OCI-LY7 (cell line): ENCODE measurements around the gene ZNF628. TPM values are rescaled to one million over a fixed set of nuclear protein-coding genes. Genes with fewer than 3 reads are reported as not detected.

Experiments
- BruUV-seq: library from RNA; stranded (reverse); fragments of 400-500 nt; replicated peaks from 2 replicates; lab custom pipeline; 2021; lab: Mats Ljungman, UMichigan
- CTCF ChIA-PET: fragments of 300-600 bp; sonication (Branson Sonifier 250); formaldehyde crosslinking; loops from one replicate; lab custom pipeline; 2022; ENCODE audit warnings: antibody characterized with exemption; ENCODE audit not compliant: unreplicated experiment; lab: Charles Lee
- POLR2A ChIA-PET: fragments of 300-600 bp; sonication (Branson Sonifier 250); formaldehyde crosslinking; loops from one replicate; lab custom pipeline; 2022; ENCODE audit warnings: antibody characterized with exemption; lab: Charles Lee
- DNase-seq: peaks from one replicate; pipeline ENCODE4 v3.0.0-alpha.2; 2015; ENCODE audit warnings: low spot score
- H2AFZ ChIP-seq: fragments of 200-600 bp; sonication (generic), shearing (Covaris generic); 2 replicates; pipeline ENCODE4 v1.6.1; 2014; ENCODE audit warnings: mild to moderate bottlenecking, antibody characterized with exemption, low read length, moderate library complexity
- H3K27ac ChIP-seq: fragments of 200-600 bp; sonication (generic); 2 replicates; pipeline ENCODE4 v1.5.1; 2014; ENCODE audit warnings: mixed run types, low read depth, mild to moderate bottlenecking, moderate library complexity, low read length, inconsistent platforms; ENCODE audit not compliant: poor library complexity, severe bottlenecking
- H3K36me3 ChIP-seq: fragments of 200-600 bp; sonication (generic); 2 replicates; pipeline ENCODE4 v1.6.1; 2014; ENCODE audit warnings: mild to moderate bottlenecking, antibody characterized with exemption, low read length, moderate library complexity, mixed read lengths; ENCODE audit not compliant: insufficient read depth
- H3K4me1 ChIP-seq: fragments of 200-600 bp; sonication (generic); 2 replicates; pipeline ENCODE4 v1.5.1; 2014; ENCODE audit warnings: mild to moderate bottlenecking, low read length; ENCODE audit not compliant: insufficient read depth, poor library complexity, severe bottlenecking
- H3K4me2 ChIP-seq: fragments of 200-600 bp; sonication (generic); 2 replicates; pipeline ENCODE4 v1.6.1; 2014; ENCODE audit warnings: mild to moderate bottlenecking, low read length
- H3K4me3 ChIP-seq: fragments of 200-600 bp; sonication (generic); 2 replicates; pipeline ENCODE4 v1.5.1; 2014; ENCODE audit warnings: mild to moderate bottlenecking, low read depth, low read length; ENCODE audit not compliant: poor library complexity, severe bottlenecking
- H3K79me2 ChIP-seq: fragments of 200-600 bp; sonication (generic); 2 replicates; pipeline ENCODE4 v1.6.1; 2016; ENCODE audit warnings: low read depth, mild to moderate bottlenecking, low read length, moderate library complexity, mixed read lengths; ENCODE audit not compliant: insufficient read depth
- H3K9me2 ChIP-seq: fragments of 200-600 bp; sonication (generic); 2 replicates; pipeline ENCODE4 v1.6.1; 2016; ENCODE audit warnings: mild to moderate bottlenecking, low read length, mixed read lengths; ENCODE audit not compliant: insufficient read depth
- H3K9me3 ChIP-seq: fragments of 200-600 bp; sonication (generic); 2 replicates; pipeline ENCODE4 v1.6.1; 2014; ENCODE audit warnings: mild to moderate bottlenecking, mixed run types, low read length, mixed read lengths
- H4K20me1 ChIP-seq: fragments of 200-600 bp; sonication (generic); 2 replicates; pipeline ENCODE4 v1.6.1; 2014; ENCODE audit warnings: mild to moderate bottlenecking, antibody characterized with exemption, low read length, moderate library complexity, mixed read lengths; ENCODE audit not compliant: insufficient read depth
- EZH2phosphoT487 ChIP-seq: fragments of 200-600 bp; sonication (generic); IDR thresholded peaks from 2 replicates; pipeline ENCODE4 v1.6.1; 2018; ENCODE audit warnings: low read depth, borderline replicate concordance, mild to moderate bottlenecking, mixed run types, antibody characterized with exemption, low read length, moderate library complexity, mixed read lengths
- intact Hi-C: fragments of 100-400 bp; cut with micrococcal nuclease; formaldehyde crosslinking; loops from one replicate; pipeline ENCODE4 v1.10.0; 2022; ENCODE audit not compliant: unreplicated experiment
- total RNA-seq, 2 experiments: library from RNA; depleted of rRNA in 1 of 2; stranded (reverse); fragments of >200 nt in 1 of 2; shearing (Covaris generic) in 1 of 2; gene quantifications; 2 replicates each; pipeline ENCODE4 v1.2.3, GENCODE V29; 2014 to 2022
- TF ChIP-seq, protein P1 (sequence below): fragments of 200-600 bp; sonication (generic); conservative IDR thresholded peaks from 2 replicates; pipeline ENCODE4 v1.5.1; 2014; ENCODE audit warnings: mild to moderate bottlenecking, antibody characterized with exemption, low read length, moderate library complexity, mixed read lengths

Gene ZNF628
- total RNA-seq, 2 experiments from 2014 or later = 5.2 to 10.6 TPM

DNA sequence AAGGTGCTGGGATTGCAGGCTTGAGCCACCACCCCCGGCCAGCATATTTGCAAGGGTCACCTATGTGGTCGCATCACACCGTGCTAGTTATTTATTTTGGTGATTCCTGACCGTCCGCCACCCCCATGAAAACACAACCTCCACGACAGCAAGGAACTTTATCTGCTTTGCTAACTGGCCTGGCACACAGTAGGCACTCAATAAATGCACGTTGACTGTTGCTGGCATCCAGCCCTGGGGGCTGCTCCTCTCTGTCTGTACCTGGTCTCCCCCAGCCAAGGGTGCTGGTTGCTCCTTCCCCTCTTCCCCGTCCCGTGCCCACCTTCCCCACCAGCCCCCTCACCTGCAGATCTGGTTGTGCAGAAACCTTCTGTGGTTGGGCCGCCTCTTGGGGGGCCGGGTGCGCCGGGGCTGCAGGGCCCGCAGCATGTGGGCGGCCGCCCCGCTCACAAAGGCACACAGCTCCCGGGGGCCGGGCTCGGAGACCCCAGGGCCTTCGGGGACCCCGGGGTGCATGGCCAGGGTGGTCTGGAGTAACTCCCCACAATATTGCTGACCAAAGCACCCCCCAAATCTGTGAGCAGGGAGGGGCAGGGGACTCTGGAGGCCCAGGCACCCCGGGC, 12.3 kb upstream of the ZNF628 start:
- no TSS peak for BruUV-seq

DNA sequence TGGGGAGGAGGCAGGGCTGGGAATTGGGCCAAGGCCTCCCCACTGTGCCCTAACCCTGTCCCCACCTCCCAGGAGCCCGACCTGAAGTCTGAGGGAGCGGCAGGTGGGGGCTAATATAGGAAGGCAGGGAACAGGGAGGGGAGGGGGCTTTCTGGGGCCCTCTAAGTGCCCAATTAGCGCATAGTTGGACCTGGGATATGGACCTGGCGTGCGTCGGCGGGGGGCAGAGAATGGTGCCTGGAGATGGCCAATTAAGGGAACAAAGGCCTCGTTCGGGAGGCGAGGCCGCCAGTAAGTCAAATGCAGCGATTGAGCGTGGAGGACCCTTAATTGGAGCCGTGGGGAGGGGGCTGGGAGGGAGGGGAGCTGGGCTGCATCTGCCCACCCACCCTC, 11.8 kb upstream of the ZNF628 start, which contains the start of gene C19orf85:
C19orf85 (minus strand) TSS at position 90 of the 393 bp plus-strand sequence. CDS start 197 bp downstream, outside the sequence.
- Histone ChIP-seq H3K9me3 (no peaks in the 10 kb centered on the region), H2AFZ (no peak within 1 kb of the TSS), H3K4me3 (no peak within 1 kb of the TSS), H4K20me1 (no peaks in the 10 kb centered on the region), H3K36me3 (no peaks in the 10 kb centered on the region), H3K79me2 (peaks cover 8% of the 10 kb centered on the region; the same call in 1 of the 2 replicates), H3K4me2 (no peak within 1 kb of the TSS), H3K4me1 (peaks cover 19% of the 10 kb centered on the region), H3K27ac (no peak within 1 kb of the TSS), H3K9me2 (no peaks in the 10 kb centered on the region)
- no peak for DNase-seq
- ChIA-PET CTCF (no interaction called here), POLR2A (no interaction called here)
- TF ChIP-seq, protein P1, sequence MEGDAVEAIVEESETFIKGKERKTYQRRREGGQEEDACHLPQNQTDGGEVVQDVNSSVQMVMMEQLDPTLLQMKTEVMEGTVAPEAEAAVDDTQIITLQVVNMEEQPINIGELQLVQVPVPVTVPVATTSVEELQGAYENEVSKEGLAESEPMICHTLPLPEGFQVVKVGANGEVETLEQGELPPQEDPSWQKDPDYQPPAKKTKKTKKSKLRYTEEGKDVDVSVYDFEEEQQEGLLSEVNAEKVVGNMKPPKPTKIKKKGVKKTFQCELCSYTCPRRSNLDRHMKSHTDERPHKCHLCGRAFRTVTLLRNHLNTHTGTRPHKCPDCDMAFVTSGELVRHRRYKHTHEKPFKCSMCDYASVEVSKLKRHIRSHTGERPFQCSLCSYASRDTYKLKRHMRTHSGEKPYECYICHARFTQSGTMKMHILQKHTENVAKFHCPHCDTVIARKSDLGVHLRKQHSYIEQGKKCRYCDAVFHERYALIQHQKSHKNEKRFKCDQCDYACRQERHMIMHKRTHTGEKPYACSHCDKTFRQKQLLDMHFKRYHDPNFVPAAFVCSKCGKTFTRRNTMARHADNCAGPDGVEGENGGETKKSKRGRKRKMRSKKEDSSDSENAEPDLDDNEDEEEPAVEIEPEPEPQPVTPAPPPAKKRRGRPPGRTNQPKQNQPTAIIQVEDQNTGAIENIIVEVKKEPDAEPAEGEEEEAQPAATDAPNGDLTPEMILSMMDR = no peak
- TF ChIP-seq EZH2phosphoT487 = no peak
- BruUV-seq = no TSS peak
- intact Hi-C loops = no loop called here

More for the DNA sequence above, 12.3 kb upstream of the ZNF628 start:
- H3K4me1 ChIP-seq = peaks cover 19% of the 10 kb centered on the region
- intact Hi-C loops = no loop called here
- no peak for DNase-seq
- H2AFZ ChIP-seq = no peak overlapping the region
- H3K9me3 ChIP-seq = no peaks in the 10 kb centered on the region
- POLR2A ChIA-PET = no interaction called here
- H3K27ac ChIP-seq = no peak overlapping the region
- no peak overlapping the region for H3K4me2 ChIP-seq
- H3K36me3 ChIP-seq = no peaks in the 10 kb centered on the region
- no peaks in the 10 kb centered on the region for H4K20me1 ChIP-seq
- no peak for TF ChIP-seq EZH2phosphoT487
- TF ChIP-seq, protein P1 = no peak
- no peak overlapping the region for H3K4me3 ChIP-seq
- H3K9me2 ChIP-seq = no peaks in the 10 kb centered on the region
- CTCF ChIA-PET = no interaction called here
- H3K79me2 ChIP-seq = peaks cover 8% of the 10 kb centered on the region; the same call in 1 of the 2 replicates
